ENCODE results near the gene BMPER.

BMPER gene

GRCh38 chr7:33970536-33970935 lies 65.2 kb downstream of the BMPER start:
- CTCF ChIA-PET = interaction anchor here (0.8 to 1.4 kb wide), 2 partner anchors 37 to 118 kb away, joined by 5 read pairs; no protein-coding TSS in a partner anchor

GRCh38 chr7:33971106-33971505 lies 65.8 kb downstream of the BMPER start:
- Histone ChIP-seq H3K27ac (ENCODE audit: extremely low read depth, low read depth, low read length) (no peak overlapping the region), H3K9me3 (ENCODE audit: control insufficient read depth, insufficient read depth, low read depth, low read length) (no peaks in the 10 kb centered on the region), H3K4me1 (ENCODE audit: control insufficient read depth, insufficient read depth, low read length) (no peaks in the 10 kb centered on the region), H3K36me3 (ENCODE audit: control insufficient read depth in 2 of 2, insufficient read depth in 1 of 2, low read length in 2 of 2) (peaks cover 0 to 4% of the 10 kb centered on the region in 2 experiments; a peak in 1 of 3 replicates), H3K4me3 (ENCODE audit: low read depth, low read length) (no peak overlapping the region)
- TF ChIP-seq, protein P1, sequence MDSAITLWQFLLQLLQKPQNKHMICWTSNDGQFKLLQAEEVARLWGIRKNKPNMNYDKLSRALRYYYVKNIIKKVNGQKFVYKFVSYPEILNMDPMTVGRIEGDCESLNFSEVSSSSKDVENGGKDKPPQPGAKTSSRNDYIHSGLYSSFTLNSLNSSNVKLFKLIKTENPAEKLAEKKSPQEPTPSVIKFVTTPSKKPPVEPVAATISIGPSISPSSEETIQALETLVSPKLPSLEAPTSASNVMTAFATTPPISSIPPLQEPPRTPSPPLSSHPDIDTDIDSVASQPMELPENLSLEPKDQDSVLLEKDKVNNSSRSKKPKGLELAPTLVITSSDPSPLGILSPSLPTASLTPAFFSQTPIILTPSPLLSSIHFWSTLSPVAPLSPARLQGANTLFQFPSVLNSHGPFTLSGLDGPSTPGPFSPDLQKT (IDR thresholded peaks at IDR 0.05; ENCODE audit: borderline replicate concordance, low read depth, low read length) = no peak
- TF ChIP-seq RBAK (tag by site-specific recombination; IDR thresholded peaks at IDR 0.05) (no peak), ZNF560 (tag by site-specific recombination; IDR thresholded peaks at IDR 0.05; ENCODE audit: borderline replicate concordance) (no peak), ZNF23 (tag by site-specific recombination; IDR thresholded peaks at IDR 0.05; ENCODE audit: borderline replicate concordance) (no peak), ZNF292 (tag by site-specific recombination; IDR thresholded peaks at IDR 0.05; ENCODE audit: borderline replicate concordance, low read depth) (no peak), ZNF169 (tag by site-specific recombination; IDR thresholded peaks at IDR 0.05) (no peak), ZNF549 (tag by site-specific recombination; IDR thresholded peaks at IDR 0.05) (no peak), ZNF610 (tag by site-specific recombination; IDR thresholded peaks at IDR 0.05; ENCODE audit: borderline replicate concordance) (no peak), ZFP3 (tag by site-specific recombination; IDR thresholded peaks at IDR 0.05; ENCODE audit: low read depth) (no peak), ZNF530 (tag by site-specific recombination; IDR thresholded peaks at IDR 0.05; ENCODE audit: low read depth) (no peak), ZNF777 (tag by site-specific recombination; IDR thresholded peaks at IDR 0.05; ENCODE audit: borderline replicate concordance) (no peak)
- TF ChIP-seq, protein P2, sequence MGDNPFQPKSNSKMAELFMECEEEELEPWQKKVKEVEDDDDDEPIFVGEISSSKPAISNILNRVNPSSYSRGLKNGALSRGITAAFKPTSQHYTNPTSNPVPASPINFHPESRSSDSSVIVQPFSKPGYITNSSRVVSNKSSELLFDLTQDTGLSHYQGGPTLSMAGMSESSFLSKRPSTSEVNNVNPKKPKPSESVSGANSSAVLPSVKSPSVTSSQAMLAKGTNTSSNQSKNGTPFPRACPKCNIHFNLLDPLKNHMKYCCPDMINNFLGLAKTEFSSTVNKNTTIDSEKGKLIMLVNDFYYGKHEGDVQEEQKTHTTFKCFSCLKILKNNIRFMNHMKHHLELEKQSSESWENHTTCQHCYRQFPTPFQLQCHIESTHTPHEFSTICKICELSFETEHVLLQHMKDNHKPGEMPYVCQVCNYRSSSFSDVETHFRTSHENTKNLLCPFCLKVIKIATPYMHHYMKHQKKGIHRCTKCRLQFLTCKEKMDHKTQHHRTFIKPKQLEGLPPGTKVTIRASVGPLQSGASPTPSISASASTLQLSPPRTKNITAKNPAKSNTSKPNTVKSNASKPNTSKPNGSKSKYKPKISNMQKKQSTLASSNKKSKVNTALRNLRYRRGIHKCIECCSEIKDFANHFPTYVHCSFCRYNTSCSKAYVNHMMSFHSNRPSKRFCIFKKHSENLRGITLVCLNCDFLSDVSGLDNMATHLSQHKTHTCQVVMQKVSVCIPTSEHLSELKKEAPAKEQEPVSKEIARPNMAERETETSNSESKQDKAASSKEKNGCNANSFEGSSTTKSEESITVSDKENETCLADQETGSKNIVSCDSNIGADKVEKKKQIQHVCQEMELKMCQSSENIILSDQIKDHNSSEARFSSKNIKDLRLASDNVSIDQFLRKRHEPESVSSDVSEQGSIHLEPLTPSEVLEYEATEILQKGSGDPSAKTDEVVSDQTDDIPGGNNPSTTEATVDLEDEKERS (tag by site-specific recombination; IDR thresholded peaks at IDR 0.05) = no peak
- TF ChIP-seq, protein P3, sequence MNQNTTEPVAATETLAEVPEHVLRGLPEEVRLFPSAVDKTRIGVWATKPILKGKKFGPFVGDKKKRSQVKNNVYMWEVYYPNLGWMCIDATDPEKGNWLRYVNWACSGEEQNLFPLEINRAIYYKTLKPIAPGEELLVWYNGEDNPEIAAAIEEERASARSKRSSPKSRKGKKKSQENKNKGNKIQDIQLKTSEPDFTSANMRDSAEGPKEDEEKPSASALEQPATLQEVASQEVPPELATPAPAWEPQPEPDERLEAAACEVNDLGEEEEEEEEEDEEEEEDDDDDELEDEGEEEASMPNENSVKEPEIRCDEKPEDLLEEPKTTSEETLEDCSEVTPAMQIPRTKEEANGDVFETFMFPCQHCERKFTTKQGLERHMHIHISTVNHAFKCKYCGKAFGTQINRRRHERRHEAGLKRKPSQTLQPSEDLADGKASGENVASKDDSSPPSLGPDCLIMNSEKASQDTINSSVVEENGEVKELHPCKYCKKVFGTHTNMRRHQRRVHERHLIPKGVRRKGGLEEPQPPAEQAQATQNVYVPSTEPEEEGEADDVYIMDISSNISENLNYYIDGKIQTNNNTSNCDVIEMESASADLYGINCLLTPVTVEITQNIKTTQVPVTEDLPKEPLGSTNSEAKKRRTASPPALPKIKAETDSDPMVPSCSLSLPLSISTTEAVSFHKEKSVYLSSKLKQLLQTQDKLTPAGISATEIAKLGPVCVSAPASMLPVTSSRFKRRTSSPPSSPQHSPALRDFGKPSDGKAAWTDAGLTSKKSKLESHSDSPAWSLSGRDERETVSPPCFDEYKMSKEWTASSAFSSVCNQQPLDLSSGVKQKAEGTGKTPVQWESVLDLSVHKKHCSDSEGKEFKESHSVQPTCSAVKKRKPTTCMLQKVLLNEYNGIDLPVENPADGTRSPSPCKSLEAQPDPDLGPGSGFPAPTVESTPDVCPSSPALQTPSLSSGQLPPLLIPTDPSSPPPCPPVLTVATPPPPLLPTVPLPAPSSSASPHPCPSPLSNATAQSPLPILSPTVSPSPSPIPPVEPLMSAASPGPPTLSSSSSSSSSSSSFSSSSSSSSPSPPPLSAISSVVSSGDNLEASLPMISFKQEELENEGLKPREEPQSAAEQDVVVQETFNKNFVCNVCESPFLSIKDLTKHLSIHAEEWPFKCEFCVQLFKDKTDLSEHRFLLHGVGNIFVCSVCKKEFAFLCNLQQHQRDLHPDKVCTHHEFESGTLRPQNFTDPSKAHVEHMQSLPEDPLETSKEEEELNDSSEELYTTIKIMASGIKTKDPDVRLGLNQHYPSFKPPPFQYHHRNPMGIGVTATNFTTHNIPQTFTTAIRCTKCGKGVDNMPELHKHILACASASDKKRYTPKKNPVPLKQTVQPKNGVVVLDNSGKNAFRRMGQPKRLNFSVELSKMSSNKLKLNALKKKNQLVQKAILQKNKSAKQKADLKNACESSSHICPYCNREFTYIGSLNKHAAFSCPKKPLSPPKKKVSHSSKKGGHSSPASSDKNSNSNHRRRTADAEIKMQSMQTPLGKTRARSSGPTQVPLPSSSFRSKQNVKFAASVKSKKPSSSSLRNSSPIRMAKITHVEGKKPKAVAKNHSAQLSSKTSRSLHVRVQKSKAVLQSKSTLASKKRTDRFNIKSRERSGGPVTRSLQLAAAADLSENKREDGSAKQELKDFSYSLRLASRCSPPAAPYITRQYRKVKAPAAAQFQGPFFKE (tag by site-specific recombination; IDR thresholded peaks at IDR 0.05; ENCODE audit: borderline replicate concordance) = no peak
- TF ChIP-seq, protein P4, sequence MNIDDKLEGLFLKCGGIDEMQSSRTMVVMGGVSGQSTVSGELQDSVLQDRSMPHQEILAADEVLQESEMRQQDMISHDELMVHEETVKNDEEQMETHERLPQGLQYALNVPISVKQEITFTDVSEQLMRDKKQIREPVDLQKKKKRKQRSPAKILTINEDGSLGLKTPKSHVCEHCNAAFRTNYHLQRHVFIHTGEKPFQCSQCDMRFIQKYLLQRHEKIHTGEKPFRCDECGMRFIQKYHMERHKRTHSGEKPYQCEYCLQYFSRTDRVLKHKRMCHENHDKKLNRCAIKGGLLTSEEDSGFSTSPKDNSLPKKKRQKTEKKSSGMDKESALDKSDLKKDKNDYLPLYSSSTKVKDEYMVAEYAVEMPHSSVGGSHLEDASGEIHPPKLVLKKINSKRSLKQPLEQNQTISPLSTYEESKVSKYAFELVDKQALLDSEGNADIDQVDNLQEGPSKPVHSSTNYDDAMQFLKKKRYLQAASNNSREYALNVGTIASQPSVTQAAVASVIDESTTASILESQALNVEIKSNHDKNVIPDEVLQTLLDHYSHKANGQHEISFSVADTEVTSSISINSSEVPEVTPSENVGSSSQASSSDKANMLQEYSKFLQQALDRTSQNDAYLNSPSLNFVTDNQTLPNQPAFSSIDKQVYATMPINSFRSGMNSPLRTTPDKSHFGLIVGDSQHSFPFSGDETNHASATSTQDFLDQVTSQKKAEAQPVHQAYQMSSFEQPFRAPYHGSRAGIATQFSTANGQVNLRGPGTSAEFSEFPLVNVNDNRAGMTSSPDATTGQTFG (tag by site-specific recombination; IDR thresholded peaks at IDR 0.05; ENCODE audit: borderline replicate concordance) = no peak
- POLR2A ChIA-PET = no interaction called here
- CTCF ChIA-PET = interaction anchor here (0.6 to 1.1 kb wide), 4 partner anchors 11 to 404 kb away, joined by 3 to 8 read pairs (median 4); no protein-coding TSS in a partner anchor

More at GRCh38 chr7:33970536-33970935, 65.2 kb downstream of the BMPER start:
- Histone ChIP-seq H3K4me3 (ENCODE audit: low read depth, low read length) (no peak overlapping the region), H3K27ac (ENCODE audit: extremely low read depth, low read depth, low read length) (no peak overlapping the region), H3K36me3 (ENCODE audit: control insufficient read depth in 2 of 2, insufficient read depth in 1 of 2, low read length in 2 of 2) (peaks cover 0 to 4% of the 10 kb centered on the region in 2 experiments; a peak in 1 of 3 replicates), H3K9me3 (ENCODE audit: control insufficient read depth, insufficient read depth, low read depth, low read length) (no peaks in the 10 kb centered on the region), H3K4me1 (ENCODE audit: control insufficient read depth, insufficient read depth, low read length) (no peaks in the 10 kb centered on the region)
- POLR2A ChIA-PET = no interaction called here
- TF ChIP-seq ZNF404 (tag by site-specific recombination; IDR thresholded peaks at IDR 0.05) = no peak
- TF ChIP-seq ZNF580 (tag by site-specific recombination; IDR thresholded peaks at IDR 0.05) = no peak
- no peak for TF ChIP-seq ZNF175 (tag by site-specific recombination; IDR thresholded peaks at IDR 0.05)
